Left lung (tissue), 10 donors: ENCODE data around the gene ZFP64. TPM values are rescaled to one million over a fixed set of nuclear protein-coding genes. Genes with fewer than 3 reads are reported as not detected.

Experiments
- ATAC-seq: fragments of 200-7000 bp; cut with Tn5 transposase; one replicate; pipeline ENCODE4 v1.9.1; 2020; ENCODE audit warnings: moderate library complexity
- DNase-seq, 4 donors: peaks; one replicate each; pipeline ENCODE4 v3.0.0-alpha.2; 2013 to 2020
- H3K27ac ChIP-seq, 2 donors: fragments of 200-600 bp; sonication (generic) in 1 of 2; one replicate each; pipeline versions ENCODE4 v1.5.0 to v1.8.0; 2020 to 2021
- H3K27me3 ChIP-seq, 2 donors: fragments of 200-600 bp; sonication (generic) in 1 of 2; one replicate each; pipeline versions ENCODE4 v1.5.0 to v1.8.0; 2020 to 2021
- H3K36me3 ChIP-seq, 2 donors: fragments of 200-600 bp; sonication (generic) in 1 of 2; one replicate each; pipeline versions ENCODE4 v1.5.0 to v1.8.0; 2020 to 2021
- H3K4me1 ChIP-seq, 2 donors: fragments of 200-600 bp; one replicate each; pipeline ENCODE4 v1.8.0; 2021
- H3K4me3 ChIP-seq, 2 donors: fragments of 200-600 bp; sonication (generic) in 1 of 2; one replicate each; pipeline versions ENCODE4 v1.5.0 to v1.8.0; 2020 to 2021; ENCODE audit warnings: mild to moderate bottlenecking in 1 of 2
- H3K9me3 ChIP-seq, 2 donors: fragments of 200-600 bp; sonication (generic) in 1 of 2; one replicate each; pipeline versions ENCODE4 v1.5.0 to v1.8.0; 2020 to 2021
- intact Hi-C, 2 donors: fragments of 100-400 bp; cut with DNase I; formaldehyde crosslinking; loops; one replicate each; pipeline versions ENCODE4 v1.11.2 to v1.14.2; 2022
- polyA plus RNA-seq, 6 donors: library from polyadenylated mRNA; unstranded; fragments of 120-200 nt; gene quantifications; one replicate each; pipeline ENCODE4 v1.2.1, GENCODE V29; 2013; ENCODE audit not compliant: insufficient read length in 6 of 6
- total RNA-seq, 2 donors: library from RNA; stranded (reverse); fragmentation: NEBNext Ultra II Directional; extraction: Animal tissue kit (Norgen Biotek cat#: 25700); gene quantifications; one replicate each; pipeline ENCODE4 v1.2.1, GENCODE V29; 2021
- TF ChIP-seq, protein P1 (sequence below), 2 donors: fragments of 200-600 bp; sonication (generic) in 1 of 2; IDR thresholded peaks; one replicate each; pipeline versions ENCODE4 v1.5.0 to v1.8.0; 2021; ENCODE audit warnings: antibody characterized with exemption in 2 of 2
- donor health status: DM: no; HTN: yes; CAD: no.
- donor health status: DM: no; HTN: no; CAD: no.

Gene ZFP64
- total and polyA plus RNA-seq, 8 donors, result 10.8 to 22.1 (median 18.7) TPM

DNA sequence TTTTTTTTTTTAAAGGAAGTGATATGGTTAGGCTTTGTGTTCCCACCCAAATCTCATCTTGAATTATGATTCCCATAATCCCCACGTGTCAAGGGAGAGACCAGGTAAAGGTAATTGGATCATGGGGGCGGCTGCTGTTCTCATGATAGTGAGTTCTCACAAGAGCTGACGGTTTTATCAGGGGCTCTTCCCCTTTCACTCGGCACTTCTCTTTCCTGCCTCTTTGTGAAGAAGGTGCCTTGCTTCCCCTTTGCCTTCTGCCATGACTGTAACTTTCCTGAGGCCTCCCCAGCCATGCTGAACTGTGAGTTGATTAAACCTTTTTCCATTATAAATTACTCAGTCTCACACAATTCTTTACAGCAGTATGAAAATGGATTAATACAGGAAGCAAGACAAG lies 64.3 kb downstream of the ZFP64 start:
- intact Hi-C loops, result no loop called here
- TF ChIP-seq, protein P1, sequence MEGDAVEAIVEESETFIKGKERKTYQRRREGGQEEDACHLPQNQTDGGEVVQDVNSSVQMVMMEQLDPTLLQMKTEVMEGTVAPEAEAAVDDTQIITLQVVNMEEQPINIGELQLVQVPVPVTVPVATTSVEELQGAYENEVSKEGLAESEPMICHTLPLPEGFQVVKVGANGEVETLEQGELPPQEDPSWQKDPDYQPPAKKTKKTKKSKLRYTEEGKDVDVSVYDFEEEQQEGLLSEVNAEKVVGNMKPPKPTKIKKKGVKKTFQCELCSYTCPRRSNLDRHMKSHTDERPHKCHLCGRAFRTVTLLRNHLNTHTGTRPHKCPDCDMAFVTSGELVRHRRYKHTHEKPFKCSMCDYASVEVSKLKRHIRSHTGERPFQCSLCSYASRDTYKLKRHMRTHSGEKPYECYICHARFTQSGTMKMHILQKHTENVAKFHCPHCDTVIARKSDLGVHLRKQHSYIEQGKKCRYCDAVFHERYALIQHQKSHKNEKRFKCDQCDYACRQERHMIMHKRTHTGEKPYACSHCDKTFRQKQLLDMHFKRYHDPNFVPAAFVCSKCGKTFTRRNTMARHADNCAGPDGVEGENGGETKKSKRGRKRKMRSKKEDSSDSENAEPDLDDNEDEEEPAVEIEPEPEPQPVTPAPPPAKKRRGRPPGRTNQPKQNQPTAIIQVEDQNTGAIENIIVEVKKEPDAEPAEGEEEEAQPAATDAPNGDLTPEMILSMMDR (IDR thresholded peaks at IDR 0.05), result no peak
- no peak overlapping the region for H3K4me3 ChIP-seq
- no peak for ATAC-seq
- H3K27ac ChIP-seq, result no peak overlapping the region
- H3K9me3 ChIP-seq, result peaks cover 0 to 4% of the 10 kb centered on the region in 2 donors
- H3K36me3 ChIP-seq, result no peaks in the 10 kb centered on the region
- no peaks in the 10 kb centered on the region for H3K4me1 ChIP-seq
- no peaks in the 10 kb centered on the region for H3K27me3 ChIP-seq
- no peak for DNase-seq

DNA sequence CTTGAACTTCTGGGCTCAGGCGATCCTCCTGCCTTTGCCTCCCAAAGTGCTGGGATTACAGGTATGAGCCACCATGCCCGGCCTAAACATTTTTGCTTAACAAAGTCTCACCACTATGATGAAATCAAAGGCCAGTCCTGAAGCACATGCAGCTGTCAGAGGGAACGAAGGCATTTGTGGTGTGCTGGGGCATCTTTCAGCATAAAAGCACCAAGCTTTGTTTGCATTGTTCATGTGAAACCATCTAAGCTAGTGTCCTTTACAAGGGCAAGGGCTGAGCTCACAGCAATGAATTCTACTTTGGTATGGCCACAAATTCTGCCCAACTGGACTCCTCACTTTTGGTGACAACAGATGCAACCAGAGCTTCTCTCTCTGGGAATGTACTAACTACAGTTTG lies 66.8 kb downstream of the ZFP64 start:
- TF ChIP-seq, protein P1 (IDR thresholded peaks at IDR 0.05), result no peak
- Histone ChIP-seq H3K36me3 (no peaks in the 10 kb centered on the region), H3K27ac (no peak overlapping the region), H3K27me3 (no peaks in the 10 kb centered on the region), H3K9me3 (no peaks in the 10 kb centered on the region), H3K4me3 (no peak overlapping the region), H3K4me1 (no peaks in the 10 kb centered on the region)
- DNase-seq (no peak), ATAC-seq (no peak)
- intact Hi-C loops, result no loop called here

DNA sequence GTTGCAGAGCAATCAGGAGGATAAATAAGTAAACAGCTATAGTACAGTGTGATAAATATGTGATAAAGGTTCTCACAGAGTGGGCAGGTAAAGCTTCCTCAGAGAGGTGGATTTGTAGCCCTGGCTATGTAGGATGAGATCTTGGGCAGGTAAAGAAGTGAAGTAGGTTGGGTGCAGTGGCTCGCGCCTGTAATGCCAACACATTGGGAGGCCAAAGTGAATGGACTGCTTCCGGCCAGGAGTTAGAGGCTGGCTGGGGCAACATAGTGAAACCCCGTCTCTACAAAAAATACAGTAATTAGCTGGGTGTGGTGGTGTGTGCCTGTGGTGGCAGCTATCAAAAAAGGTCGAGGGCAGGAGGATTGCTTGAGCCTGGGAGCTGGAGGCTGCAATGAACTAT lies 72.9 kb downstream of the ZFP64 start:
- Histone ChIP-seq H3K27me3 (no peaks in the 10 kb centered on the region), H3K27ac (no peak overlapping the region), H3K36me3 (peaks cover 0 to 8% of the 10 kb centered on the region in 2 donors), H3K9me3 (no peaks in the 10 kb centered on the region), H3K4me1 (no peaks in the 10 kb centered on the region), H3K4me3 (no peak overlapping the region)
- intact Hi-C loops, result no loop called here
- DNase-seq, result no peak
- no peak for ATAC-seq
- TF ChIP-seq, protein P1 (IDR thresholded peaks at IDR 0.05), result no peak

DNA sequence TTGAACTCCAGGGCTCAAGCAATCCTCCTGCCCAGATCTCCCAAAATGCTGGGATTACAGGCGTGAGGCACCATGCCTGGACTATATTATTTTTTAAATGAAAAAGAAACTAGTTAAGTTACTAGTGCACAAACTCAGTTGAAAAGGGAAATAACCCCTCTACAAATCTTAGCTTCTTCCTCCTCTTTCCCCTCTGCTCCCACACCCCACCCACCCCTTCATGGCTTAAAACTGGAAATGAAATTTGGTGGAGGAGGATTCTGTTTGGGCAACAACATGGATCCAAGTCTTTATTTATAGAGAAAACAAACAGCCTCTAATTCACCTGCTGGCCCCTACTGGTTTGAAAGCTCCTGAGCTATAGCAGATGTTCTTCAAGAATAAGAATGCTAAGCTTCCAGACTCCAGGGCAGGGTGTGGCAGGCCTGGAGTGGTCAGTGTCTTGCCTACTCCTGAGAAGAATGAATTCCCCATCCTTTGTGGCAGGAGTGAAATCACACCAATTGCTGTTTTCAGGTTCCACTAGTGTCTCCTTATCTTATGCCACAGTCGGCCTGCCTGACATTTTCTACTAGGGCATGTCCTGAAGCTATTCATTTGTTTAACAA lies 73.5 kb downstream of the ZFP64 start:
- no peak overlapping the region for H3K27ac ChIP-seq
- H3K4me3 ChIP-seq, result no peak overlapping the region
- ATAC-seq, result no peak
- peaks cover 0 to 8% of the 10 kb centered on the region in 2 donors for H3K36me3 ChIP-seq
- no peaks in the 10 kb centered on the region for H3K27me3 ChIP-seq
- H3K4me1 ChIP-seq, result no peaks in the 10 kb centered on the region
- intact Hi-C loops, result no loop called here
- H3K9me3 ChIP-seq, result no peaks in the 10 kb centered on the region
- TF ChIP-seq, protein P1 (IDR thresholded peaks at IDR 0.05), result no peak
- no peak for DNase-seq

DNA sequence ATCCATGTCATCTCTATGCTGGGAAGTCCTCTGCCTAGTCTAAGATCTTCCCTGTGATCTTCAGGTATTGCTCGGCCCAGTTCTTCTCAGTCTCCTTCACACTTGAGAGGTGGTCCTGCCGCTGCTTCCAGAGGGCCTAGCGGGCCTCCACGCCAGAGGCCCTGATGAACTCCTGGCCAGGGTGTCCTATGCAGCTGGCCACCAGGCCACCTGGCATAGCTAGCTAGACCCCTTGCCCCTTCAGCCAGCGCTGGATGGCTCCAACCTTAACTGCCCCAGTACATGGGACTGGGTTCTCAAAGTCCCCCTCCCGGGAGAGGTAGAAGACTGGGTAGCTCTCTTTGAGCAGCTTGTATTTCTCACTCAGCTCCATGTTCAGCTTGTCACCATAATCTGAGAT lies 81.1 kb downstream of the ZFP64 start:
- no peak overlapping the region for H3K27ac ChIP-seq
- H3K4me1 ChIP-seq, result peaks cover 3 to 8% of the 10 kb centered on the region in 2 donors
- intact Hi-C loops, result no loop called here
- ATAC-seq (no peak), DNase-seq (no peak)
- peaks cover 10 to 18% of the 10 kb centered on the region in 2 donors for H3K27me3 ChIP-seq
- H3K36me3 ChIP-seq, result no peaks in the 10 kb centered on the region
- TF ChIP-seq, protein P1 (IDR thresholded peaks at IDR 0.05), result no peak
- H3K9me3 ChIP-seq, result no peaks in the 10 kb centered on the region
- no peak overlapping the region for H3K4me3 ChIP-seq
